Prostate gland (tissue), 2 donors: ENCODE measurements around the gene KIF1B.

Source experiments
- POLR2A ChIP-seq: fragments of 450-650 bp; IDR thresholded peaks from one replicate; pipeline ENCODE4 v1.6.1; 2016; ENCODE audit warnings: antibody characterized with exemption, mild to moderate bottlenecking
- POLR2AphosphoS5 ChIP-seq: sonication (generic); formaldehyde crosslinking; IDR thresholded peaks from one replicate; pipeline ENCODE4 v1.6.1; 2017; ENCODE audit warnings: antibody characterized with exemption
- TF ChIP-seq, protein P1 (sequence below), 4 experiments: fragments of 200-600 bp in 2 of 4; fragments of 450-650 bp in 2 of 4; sonication (generic) in 2 of 4; IDR thresholded peaks; 1 replicate in 3 of 4; 2 replicates in 1 of 4; pipeline ENCODE4 v1.5.1; 2016 to 2019; ENCODE audit warnings: antibody characterized with exemption in 4 of 4, mild to moderate bottlenecking in 2 of 4, moderate library complexity in 2 of 4

- TF ChIP-seq, protein P1, sequence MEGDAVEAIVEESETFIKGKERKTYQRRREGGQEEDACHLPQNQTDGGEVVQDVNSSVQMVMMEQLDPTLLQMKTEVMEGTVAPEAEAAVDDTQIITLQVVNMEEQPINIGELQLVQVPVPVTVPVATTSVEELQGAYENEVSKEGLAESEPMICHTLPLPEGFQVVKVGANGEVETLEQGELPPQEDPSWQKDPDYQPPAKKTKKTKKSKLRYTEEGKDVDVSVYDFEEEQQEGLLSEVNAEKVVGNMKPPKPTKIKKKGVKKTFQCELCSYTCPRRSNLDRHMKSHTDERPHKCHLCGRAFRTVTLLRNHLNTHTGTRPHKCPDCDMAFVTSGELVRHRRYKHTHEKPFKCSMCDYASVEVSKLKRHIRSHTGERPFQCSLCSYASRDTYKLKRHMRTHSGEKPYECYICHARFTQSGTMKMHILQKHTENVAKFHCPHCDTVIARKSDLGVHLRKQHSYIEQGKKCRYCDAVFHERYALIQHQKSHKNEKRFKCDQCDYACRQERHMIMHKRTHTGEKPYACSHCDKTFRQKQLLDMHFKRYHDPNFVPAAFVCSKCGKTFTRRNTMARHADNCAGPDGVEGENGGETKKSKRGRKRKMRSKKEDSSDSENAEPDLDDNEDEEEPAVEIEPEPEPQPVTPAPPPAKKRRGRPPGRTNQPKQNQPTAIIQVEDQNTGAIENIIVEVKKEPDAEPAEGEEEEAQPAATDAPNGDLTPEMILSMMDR (IDR thresholded peaks at IDR 0.05), result no peak
- no peak for TF ChIP-seq POLR2A
- TF ChIP-seq POLR2AphosphoS5, result peak; percentile 49
Measured at GRCh38 chr1:10161541-10162290, 48.7 kb upstream of the KIF1B start.
